Stimulated activated CD8-positive, alpha-beta memory T cell treated with anti-CD3 and anti-CD28 coated beads, Interleukin-4, amount 100 ng/mL, for 1 hour (primary cell): ENCODE measurements around the gene CCNJL.
"Not testable (repeated sequence)": the region's sequence is repeated elsewhere in the genome, so short reads cannot be mapped to it uniquely, and the experiment has no call there.

Experiments
- DNase-seq, 2 donors: peaks; one replicate each; pipeline ENCODE4 v3.0.0-alpha.2; 2020; ENCODE audit warnings: low read depth in 2 of 2, low spot score in 1 of 2

Gene CCNJL

GRCh38 chr5:160334716-160335115 is 22.4 kb upstream of the CCNJL start:
- not testable (repeated sequence) for DNase-seq

GRCh38 chr5:160333721-160334120 is 21.4 kb upstream of the CCNJL start:
- DNase-seq, result no peak

GRCh38 chr5:160330212-160330611 is 17.8 kb upstream of the CCNJL start:
- no peak for DNase-seq

- no peak for DNase-seq
These were observed 15.5 kb upstream of the CCNJL start for GRCh38 chr5:160327818-160328217.

GRCh38 chr5:160326981-160327380 is 14.6 kb upstream of the CCNJL start:
- no peak for DNase-seq

- DNase-seq, result no peak
These were observed 13.4 kb upstream of the CCNJL start for GRCh38 chr5:160325716-160326115.

GRCh38 chr5:160324886-160325285 is 12.5 kb upstream of the CCNJL start:
- DNase-seq, result no peak

GRCh38 chr5:160318409-160318808 is 6.0 kb upstream of the CCNJL start:
- no peak for DNase-seq

- DNase-seq, result no peak
These were observed 5.1 kb upstream of the CCNJL start for GRCh38 chr5:160317434-160317833.

GRCh38 chr5:160315968-160316367 is 3.6 kb upstream of the CCNJL start:
- no peak for DNase-seq

- DNase-seq, result no peak
These were observed 780 bp upstream of the CCNJL start for GRCh38 chr5:160312960-160313727.

- no peak for DNase-seq
These were observed 752 bp downstream of the CCNJL start for GRCh38 chr5:160311491-160312133.

GRCh38 chr5:160310552-160311295 is 1.6 kb downstream of the CCNJL start:
- no peak for DNase-seq

- no peak for DNase-seq
These were observed 2.2 kb downstream of the CCNJL start for GRCh38 chr5:160310140-160310539.

- DNase-seq, result no peak
These were observed 5.7 kb downstream of the CCNJL start for GRCh38 chr5:160306696-160307095.

- no peak for DNase-seq
These were observed 7.0 kb downstream of the CCNJL start for GRCh38 chr5:160305319-160305718.

- no peak for DNase-seq
These were observed 8.7 kb downstream of the CCNJL start for GRCh38 chr5:160303690-160304089.

- no peak for DNase-seq
These were observed 14.2 kb downstream of the CCNJL start for GRCh38 chr5:160298189-160298588.

- DNase-seq, result no peak
These were observed 14.6 kb downstream of the CCNJL start for GRCh38 chr5:160297776-160298175.

GRCh38 chr5:160297004-160297403 is 15.4 kb downstream of the CCNJL start:
- no peak for DNase-seq

- DNase-seq, result no peak
These were observed 15.9 kb downstream of the CCNJL start for GRCh38 chr5:160296496-160296895.

GRCh38 chr5:160293901-160294561 is 18.3 kb downstream of the CCNJL start:
- DNase-seq, result no peak
